OCI-LY7 (cell line): Measurements from ENCODE around the gene LANCL2. TPM values are rescaled to one million over a fixed set of nuclear protein-coding genes. Genes with fewer than 3 reads are reported as not detected.

ENCODE experiments used
- BruUV-seq: library from RNA; stranded (reverse); fragments of 400-500 nt; replicated peaks from 2 replicates; lab custom pipeline; 2021; lab: Mats Ljungman, UMichigan
- CTCF ChIA-PET: fragments of 300-600 bp; sonication (Branson Sonifier 250); formaldehyde crosslinking; loops from one replicate; lab custom pipeline; 2022; ENCODE audit warnings: antibody characterized with exemption; ENCODE audit not compliant: unreplicated experiment; lab: Charles Lee
- POLR2A ChIA-PET: fragments of 300-600 bp; sonication (Branson Sonifier 250); formaldehyde crosslinking; loops from one replicate; lab custom pipeline; 2022; ENCODE audit warnings: antibody characterized with exemption; lab: Charles Lee
- DNase-seq: peaks from one replicate; pipeline ENCODE4 v3.0.0-alpha.2; 2015; ENCODE audit warnings: low spot score
- H2AFZ ChIP-seq: fragments of 200-600 bp; sonication (generic), shearing (Covaris generic); 2 replicates; pipeline ENCODE4 v1.6.1; 2014; ENCODE audit warnings: mild to moderate bottlenecking, antibody characterized with exemption, low read length, moderate library complexity
- H3K27ac ChIP-seq: fragments of 200-600 bp; sonication (generic); 2 replicates; pipeline ENCODE4 v1.5.1; 2014; ENCODE audit warnings: mixed run types, low read depth, mild to moderate bottlenecking, moderate library complexity, low read length, inconsistent platforms; ENCODE audit not compliant: poor library complexity, severe bottlenecking
- H3K36me3 ChIP-seq: fragments of 200-600 bp; sonication (generic); 2 replicates; pipeline ENCODE4 v1.6.1; 2014; ENCODE audit warnings: mild to moderate bottlenecking, antibody characterized with exemption, low read length, moderate library complexity, mixed read lengths; ENCODE audit not compliant: insufficient read depth
- H3K4me1 ChIP-seq: fragments of 200-600 bp; sonication (generic); 2 replicates; pipeline ENCODE4 v1.5.1; 2014; ENCODE audit warnings: mild to moderate bottlenecking, low read length; ENCODE audit not compliant: insufficient read depth, poor library complexity, severe bottlenecking
- H3K4me2 ChIP-seq: fragments of 200-600 bp; sonication (generic); 2 replicates; pipeline ENCODE4 v1.6.1; 2014; ENCODE audit warnings: mild to moderate bottlenecking, low read length
- H3K4me3 ChIP-seq: fragments of 200-600 bp; sonication (generic); 2 replicates; pipeline ENCODE4 v1.5.1; 2014; ENCODE audit warnings: mild to moderate bottlenecking, low read depth, low read length; ENCODE audit not compliant: poor library complexity, severe bottlenecking
- H3K79me2 ChIP-seq: fragments of 200-600 bp; sonication (generic); 2 replicates; pipeline ENCODE4 v1.6.1; 2016; ENCODE audit warnings: low read depth, mild to moderate bottlenecking, low read length, moderate library complexity, mixed read lengths; ENCODE audit not compliant: insufficient read depth
- H3K9me2 ChIP-seq: fragments of 200-600 bp; sonication (generic); 2 replicates; pipeline ENCODE4 v1.6.1; 2016; ENCODE audit warnings: mild to moderate bottlenecking, low read length, mixed read lengths; ENCODE audit not compliant: insufficient read depth
- H3K9me3 ChIP-seq: fragments of 200-600 bp; sonication (generic); 2 replicates; pipeline ENCODE4 v1.6.1; 2014; ENCODE audit warnings: mild to moderate bottlenecking, mixed run types, low read length, mixed read lengths
- H4K20me1 ChIP-seq: fragments of 200-600 bp; sonication (generic); 2 replicates; pipeline ENCODE4 v1.6.1; 2014; ENCODE audit warnings: mild to moderate bottlenecking, antibody characterized with exemption, low read length, moderate library complexity, mixed read lengths; ENCODE audit not compliant: insufficient read depth
- EZH2phosphoT487 ChIP-seq: fragments of 200-600 bp; sonication (generic); IDR thresholded peaks from 2 replicates; pipeline ENCODE4 v1.6.1; 2018; ENCODE audit warnings: low read depth, borderline replicate concordance, mild to moderate bottlenecking, mixed run types, antibody characterized with exemption, low read length, moderate library complexity, mixed read lengths
- intact Hi-C: fragments of 100-400 bp; cut with micrococcal nuclease; formaldehyde crosslinking; loops from one replicate; pipeline ENCODE4 v1.10.0; 2022; ENCODE audit not compliant: unreplicated experiment
- total RNA-seq, 2 experiments: library from RNA; depleted of rRNA in 1 of 2; stranded (reverse); fragments of >200 nt in 1 of 2; shearing (Covaris generic) in 1 of 2; gene quantifications; 2 replicates each; pipeline ENCODE4 v1.2.3, GENCODE V29; 2014 to 2022
- TF ChIP-seq, protein P1 (sequence below): fragments of 200-600 bp; sonication (generic); conservative IDR thresholded peaks from 2 replicates; pipeline ENCODE4 v1.5.1; 2014; ENCODE audit warnings: mild to moderate bottlenecking, antibody characterized with exemption, low read length, moderate library complexity, mixed read lengths

LANCL2 gene
- total RNA-seq, 2 experiments from 2014 or later, result 6.5 to 9.5 TPM

DNA sequence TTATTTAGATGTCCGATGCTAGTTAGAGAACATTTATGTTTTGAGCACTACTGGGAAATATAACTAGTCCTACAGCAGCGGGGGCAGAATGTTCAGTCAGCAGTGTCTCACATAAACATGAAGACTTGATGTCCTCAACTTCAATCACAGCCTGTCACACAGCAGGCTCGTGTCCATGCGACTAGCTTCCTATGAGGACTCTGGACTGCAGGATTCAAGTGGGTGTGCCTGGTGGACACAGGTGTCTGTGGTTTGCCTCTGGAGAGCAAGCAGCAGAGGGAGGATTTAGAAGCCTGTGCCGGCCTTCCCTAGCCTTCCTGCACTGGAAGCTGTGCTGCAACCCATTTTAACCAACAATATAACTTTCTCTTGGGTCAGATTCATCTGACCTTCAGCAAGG lies 30.0 kb upstream of the LANCL2 start:
- H3K27ac ChIP-seq, result no peak overlapping the region
- no peaks in the 10 kb centered on the region for H4K20me1 ChIP-seq
- H3K79me2 ChIP-seq, result no peaks in the 10 kb centered on the region
- H2AFZ ChIP-seq, result no peak overlapping the region
- no peaks in the 10 kb centered on the region for H3K4me1 ChIP-seq
- ChIA-PET CTCF (no interaction called here), POLR2A (no interaction called here)
- DNase-seq, result no peak
- H3K9me3 ChIP-seq, result no peaks in the 10 kb centered on the region
- no TSS peak for BruUV-seq
- TF ChIP-seq, protein P1, sequence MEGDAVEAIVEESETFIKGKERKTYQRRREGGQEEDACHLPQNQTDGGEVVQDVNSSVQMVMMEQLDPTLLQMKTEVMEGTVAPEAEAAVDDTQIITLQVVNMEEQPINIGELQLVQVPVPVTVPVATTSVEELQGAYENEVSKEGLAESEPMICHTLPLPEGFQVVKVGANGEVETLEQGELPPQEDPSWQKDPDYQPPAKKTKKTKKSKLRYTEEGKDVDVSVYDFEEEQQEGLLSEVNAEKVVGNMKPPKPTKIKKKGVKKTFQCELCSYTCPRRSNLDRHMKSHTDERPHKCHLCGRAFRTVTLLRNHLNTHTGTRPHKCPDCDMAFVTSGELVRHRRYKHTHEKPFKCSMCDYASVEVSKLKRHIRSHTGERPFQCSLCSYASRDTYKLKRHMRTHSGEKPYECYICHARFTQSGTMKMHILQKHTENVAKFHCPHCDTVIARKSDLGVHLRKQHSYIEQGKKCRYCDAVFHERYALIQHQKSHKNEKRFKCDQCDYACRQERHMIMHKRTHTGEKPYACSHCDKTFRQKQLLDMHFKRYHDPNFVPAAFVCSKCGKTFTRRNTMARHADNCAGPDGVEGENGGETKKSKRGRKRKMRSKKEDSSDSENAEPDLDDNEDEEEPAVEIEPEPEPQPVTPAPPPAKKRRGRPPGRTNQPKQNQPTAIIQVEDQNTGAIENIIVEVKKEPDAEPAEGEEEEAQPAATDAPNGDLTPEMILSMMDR, result no peak
- TF ChIP-seq EZH2phosphoT487, result no peak
- no peaks in the 10 kb centered on the region for H3K36me3 ChIP-seq
- no peak overlapping the region for H3K4me2 ChIP-seq
- H3K9me2 ChIP-seq, result no peaks in the 10 kb centered on the region
- no peak overlapping the region for H3K4me3 ChIP-seq
- intact Hi-C loops, result no loop called here

DNA sequence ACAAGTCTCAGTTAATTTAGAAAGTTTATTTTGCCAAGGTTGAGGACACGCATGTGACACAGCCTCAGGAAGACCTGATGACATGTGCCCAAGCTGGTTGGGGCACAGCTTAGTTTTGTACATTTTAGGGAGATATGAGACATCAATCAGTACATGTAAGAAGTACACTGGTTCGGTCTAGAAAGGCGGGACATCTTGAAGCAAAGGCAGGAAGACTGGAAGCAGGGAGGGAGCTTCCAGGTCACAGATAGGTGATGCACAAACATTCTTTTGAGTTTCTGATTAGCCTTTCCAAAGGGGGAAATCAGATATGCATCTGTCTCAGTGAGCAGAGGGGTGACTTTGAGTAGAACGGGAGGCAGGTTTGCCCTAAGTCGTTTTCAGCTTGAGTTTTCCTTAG lies 29.4 kb upstream of the LANCL2 start:
- no peak overlapping the region for H3K4me3 ChIP-seq
- BruUV-seq, result no TSS peak
- intact Hi-C loops, result no loop called here
- no peak overlapping the region for H3K4me2 ChIP-seq
- H3K4me1 ChIP-seq, result no peaks in the 10 kb centered on the region
- no peaks in the 10 kb centered on the region for H3K79me2 ChIP-seq
- ChIA-PET POLR2A (no interaction called here), CTCF (interaction anchor here (0.8 kb wide), 1 partner anchor 11 kb away, joined by 3 read pairs; no protein-coding TSS in a partner anchor)
- H3K36me3 ChIP-seq, result no peaks in the 10 kb centered on the region
- no peaks in the 10 kb centered on the region for H3K9me2 ChIP-seq
- no peak for TF ChIP-seq EZH2phosphoT487
- TF ChIP-seq, protein P1, result no peak
- H2AFZ ChIP-seq, result no peak overlapping the region
- H3K27ac ChIP-seq, result no peak overlapping the region
- H4K20me1 ChIP-seq, result no peaks in the 10 kb centered on the region
- H3K9me3 ChIP-seq, result no peaks in the 10 kb centered on the region
- DNase-seq, result no peak

DNA sequence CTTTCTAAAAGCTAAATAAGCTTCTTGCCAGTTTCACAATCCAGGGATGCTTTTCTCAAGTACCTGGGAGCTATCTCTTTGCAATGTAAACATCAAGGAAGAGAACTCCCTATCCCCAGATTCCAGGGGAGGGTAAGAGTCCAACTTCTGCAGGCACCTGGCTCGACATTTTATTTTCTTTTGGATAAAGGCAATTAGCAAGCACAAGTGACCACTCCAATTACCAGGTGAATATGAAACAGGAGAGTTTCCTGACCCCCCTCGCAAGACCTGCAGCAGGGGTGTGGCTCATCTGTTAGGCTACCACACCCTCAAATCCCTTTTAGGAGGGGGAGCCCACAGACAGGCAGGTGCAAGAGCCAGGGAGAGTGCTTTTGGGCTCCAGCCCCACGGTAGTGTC lies 28.6 kb upstream of the LANCL2 start:
- H3K4me3 ChIP-seq, result no peak overlapping the region
- H3K36me3 ChIP-seq, result no peaks in the 10 kb centered on the region
- no peaks in the 10 kb centered on the region for H4K20me1 ChIP-seq
- intact Hi-C loops, result no loop called here
- no peak overlapping the region for H2AFZ ChIP-seq
- no peaks in the 10 kb centered on the region for H3K4me1 ChIP-seq
- H3K79me2 ChIP-seq, result no peaks in the 10 kb centered on the region
- CTCF ChIA-PET, result interaction anchor here (0.8 kb wide), 1 partner anchor 12 kb away, joined by 3 read pairs; no protein-coding TSS in a partner anchor
- H3K4me2 ChIP-seq, result no peak overlapping the region
- POLR2A ChIA-PET, result interaction anchor here (0.5 kb wide), 1 partner anchor 819 kb away, joined by 6 read pairs; no protein-coding TSS in a partner anchor
- H3K27ac ChIP-seq, result no peak overlapping the region
- H3K9me3 ChIP-seq, result no peaks in the 10 kb centered on the region
- TF ChIP-seq, protein P1, result no peak
- H3K9me2 ChIP-seq, result no peaks in the 10 kb centered on the region
- no peak for DNase-seq
- BruUV-seq, result no TSS peak
